Measurements from ENCODE around the gene HIGD1C.

HIGD1C gene

DNA sequence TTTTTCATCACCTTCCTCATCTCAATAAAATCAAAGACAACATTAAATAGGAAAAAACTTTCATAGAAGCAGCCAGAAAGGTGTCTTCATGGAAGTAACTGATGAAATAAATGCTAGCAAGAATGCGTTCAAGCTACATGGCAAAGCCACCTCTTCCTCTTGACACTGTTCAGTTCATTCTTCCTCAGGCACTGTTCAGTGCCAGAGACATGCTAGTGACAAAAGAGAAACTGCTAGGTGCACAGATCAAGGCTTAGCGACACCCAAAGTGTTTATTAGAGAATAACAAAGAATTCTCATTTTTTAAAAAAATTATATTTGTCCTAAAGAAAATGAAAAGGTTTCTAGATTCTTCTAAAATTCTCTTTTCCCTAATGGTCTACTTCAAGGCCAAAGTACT is 66.6 kb downstream of the HIGD1C start:
- Histone ChIP-seq H3K27me3 (ENCODE audit: insufficient read depth, poor library complexity, severe bottlenecking) (no peaks in the 10 kb centered on the region), H3K4me3 (replicated peaks; ENCODE audit: insufficient read depth, low read length) (no peak overlapping the region), H3K27ac (replicated peaks) (no peak overlapping the region)
- no peak for DNase-seq (ENCODE audit: low read depth in 1 of 2, low spot score in 1 of 2)
- TF ChIP-seq GABPA (IDR thresholded peaks at IDR 0.05; ENCODE audit: low read depth) (no peak), REST (IDR thresholded peaks at IDR 0.05; ENCODE audit: insufficient replicate concordance, low read depth) (no peak), SPI1 (IDR thresholded peaks at IDR 0.05; ENCODE audit: borderline replicate concordance, low read depth) (no peak), POLR2AphosphoS5 (IDR thresholded peaks at IDR 0.05; ENCODE audit: low read depth) (no peak)
- TF ChIP-seq, protein P1, sequence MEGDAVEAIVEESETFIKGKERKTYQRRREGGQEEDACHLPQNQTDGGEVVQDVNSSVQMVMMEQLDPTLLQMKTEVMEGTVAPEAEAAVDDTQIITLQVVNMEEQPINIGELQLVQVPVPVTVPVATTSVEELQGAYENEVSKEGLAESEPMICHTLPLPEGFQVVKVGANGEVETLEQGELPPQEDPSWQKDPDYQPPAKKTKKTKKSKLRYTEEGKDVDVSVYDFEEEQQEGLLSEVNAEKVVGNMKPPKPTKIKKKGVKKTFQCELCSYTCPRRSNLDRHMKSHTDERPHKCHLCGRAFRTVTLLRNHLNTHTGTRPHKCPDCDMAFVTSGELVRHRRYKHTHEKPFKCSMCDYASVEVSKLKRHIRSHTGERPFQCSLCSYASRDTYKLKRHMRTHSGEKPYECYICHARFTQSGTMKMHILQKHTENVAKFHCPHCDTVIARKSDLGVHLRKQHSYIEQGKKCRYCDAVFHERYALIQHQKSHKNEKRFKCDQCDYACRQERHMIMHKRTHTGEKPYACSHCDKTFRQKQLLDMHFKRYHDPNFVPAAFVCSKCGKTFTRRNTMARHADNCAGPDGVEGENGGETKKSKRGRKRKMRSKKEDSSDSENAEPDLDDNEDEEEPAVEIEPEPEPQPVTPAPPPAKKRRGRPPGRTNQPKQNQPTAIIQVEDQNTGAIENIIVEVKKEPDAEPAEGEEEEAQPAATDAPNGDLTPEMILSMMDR (IDR thresholded peaks at IDR 0.05; ENCODE audit: insufficient read depth, low read length), result no peak

DNA sequence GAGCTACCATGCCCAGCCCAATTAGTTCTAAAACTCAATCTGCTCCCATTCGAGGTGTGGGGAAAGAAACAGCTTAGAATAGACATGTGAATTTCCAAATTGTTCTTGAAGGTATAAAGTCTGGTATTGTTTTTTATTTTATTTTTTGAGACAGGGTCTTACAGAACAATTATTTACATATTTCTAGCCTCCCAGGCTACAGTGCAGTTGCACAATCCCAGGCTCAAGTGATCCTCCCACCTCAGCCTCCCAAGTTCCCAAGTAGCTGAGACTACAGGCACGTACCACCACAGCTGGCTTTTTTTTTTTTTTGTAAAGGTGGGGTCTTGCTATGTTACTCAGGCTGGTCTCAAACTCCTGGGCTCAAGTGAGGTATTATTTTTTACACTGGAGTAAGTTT is 67.6 kb downstream of the HIGD1C start:
- H3K27ac ChIP-seq (replicated peaks), result peak overlapping the region; percentile 62

More for the DNA sequence above, 67.6 kb downstream of the HIGD1C start:
- no peak for DNase-seq (ENCODE audit: low read depth in 1 of 2, low spot score in 1 of 2)
- Histone ChIP-seq H3K4me3 (replicated peaks; ENCODE audit: insufficient read depth, low read length) (no peak overlapping the region), H3K27me3 (ENCODE audit: insufficient read depth, poor library complexity, severe bottlenecking) (no peaks in the 10 kb centered on the region)
- TF ChIP-seq POLR2AphosphoS5 (IDR thresholded peaks at IDR 0.05; ENCODE audit: low read depth) (no peak), REST (IDR thresholded peaks at IDR 0.05; ENCODE audit: insufficient replicate concordance, low read depth) (no peak), SPI1 (IDR thresholded peaks at IDR 0.05; ENCODE audit: borderline replicate concordance, low read depth) (no peak), GABPA (IDR thresholded peaks at IDR 0.05; ENCODE audit: low read depth) (no peak)
- TF ChIP-seq, protein P1 (IDR thresholded peaks at IDR 0.05; ENCODE audit: insufficient read depth, low read length), result no peak
